Anterior cingulate cortex (tissue), 58 donors: ENCODE results near the gene PPIL4.
A peak's percentile ranks its signal among the peaks of the same experiment; 100 is the strongest.

Experiments used
- DNase-seq, 58 donors: peaks; one replicate each; lab custom pipeline; 2025; lab: John Stamatoyannopoulos, UW

Gene PPIL4

DNA sequence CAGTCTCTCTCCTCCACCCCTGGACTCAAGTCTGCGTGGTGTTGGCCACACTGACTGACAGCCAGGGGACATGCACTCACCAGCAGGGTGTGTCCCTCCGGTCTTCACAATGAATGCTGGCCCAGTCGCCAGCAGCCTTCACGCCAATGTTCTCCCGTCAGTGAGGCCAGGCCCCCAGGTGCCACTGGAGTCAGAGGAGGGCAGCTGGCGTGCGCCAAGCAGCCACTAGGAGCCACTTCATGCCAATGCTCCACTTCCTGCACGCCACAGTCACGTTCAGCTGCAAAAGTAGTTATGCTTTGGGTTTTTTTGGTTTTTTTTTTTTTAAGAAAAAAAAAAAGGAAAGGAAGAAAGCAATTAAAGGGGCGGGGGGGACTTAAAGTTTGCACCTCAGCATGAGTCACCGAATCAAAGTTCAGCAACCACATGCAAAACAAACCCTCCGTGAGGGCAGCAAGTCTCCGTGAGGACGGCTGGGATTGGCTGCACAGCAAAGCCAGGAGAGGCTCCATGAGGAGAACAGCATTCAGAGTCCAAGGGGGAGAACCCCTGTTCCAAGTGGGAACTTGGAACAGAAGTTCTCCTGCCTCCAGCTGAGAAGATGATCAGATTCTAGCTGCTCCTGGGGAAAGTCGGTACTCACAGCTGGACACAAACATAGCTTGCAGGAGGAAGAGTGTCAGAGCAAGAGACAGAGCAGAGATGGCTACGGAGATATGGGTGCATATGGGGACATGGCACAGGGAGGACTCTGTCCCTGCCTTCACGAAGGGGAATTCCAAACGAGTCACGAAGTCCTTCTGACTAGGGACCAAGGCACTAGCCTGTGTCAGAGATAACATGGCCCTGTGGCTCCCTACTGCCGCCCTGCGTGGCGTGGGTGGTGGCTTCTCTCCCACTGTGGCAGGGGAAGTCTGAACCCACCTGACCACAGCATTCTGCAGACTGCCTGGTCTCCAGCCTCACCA lies 60.8 kb downstream of the PPIL4 start, which contains the start of gene ZC3H12D:
Gene ZC3H12D (minus strand): TSS at position 282 of the 968 bp plus-strand sequence. CDS start 10,471 bp downstream, outside the sequence.
- no peak for DNase-seq

- DNase-seq = no peak
These were observed 61.8 kb downstream of the PPIL4 start for GRCh38 chr6:149483849-149484655.

DNA sequence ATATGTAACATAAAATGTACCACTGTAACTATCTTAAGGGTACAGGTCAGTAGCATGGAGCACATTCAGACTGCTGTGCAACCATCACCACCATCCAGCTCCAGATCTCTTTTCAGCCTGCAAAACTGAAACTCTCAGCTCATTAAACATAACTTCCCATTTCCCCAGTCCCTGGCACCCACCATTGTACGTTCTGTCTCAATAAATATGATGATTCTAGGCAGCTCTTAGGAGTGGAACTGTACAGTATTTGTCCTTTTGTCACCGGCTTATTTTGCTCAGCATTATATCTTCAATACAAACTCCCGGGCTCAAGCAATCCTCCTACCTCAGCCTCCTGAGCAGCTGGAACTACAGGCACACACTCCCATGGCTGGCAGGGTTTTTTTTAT lies 62.5 kb downstream of the PPIL4 start:
- DNase-seq = no peak

GRCh38 chr6:149482545-149483333 lies 63.1 kb downstream of the PPIL4 start:
- DNase-seq = no peak

- no peak for DNase-seq
These were observed 65.2 kb downstream of the PPIL4 start for GRCh38 chr6:149480502-149481280.

- no peak for DNase-seq
These were observed 67.1 kb downstream of the PPIL4 start for GRCh38 chr6:149478631-149479314.

- DNase-seq = no peak
These were observed 68.3 kb downstream of the PPIL4 start for GRCh38 chr6:149477544-149477943.

GRCh38 chr6:149476789-149477455 lies 68.9 kb downstream of the PPIL4 start:
- no peak for DNase-seq

DNA sequence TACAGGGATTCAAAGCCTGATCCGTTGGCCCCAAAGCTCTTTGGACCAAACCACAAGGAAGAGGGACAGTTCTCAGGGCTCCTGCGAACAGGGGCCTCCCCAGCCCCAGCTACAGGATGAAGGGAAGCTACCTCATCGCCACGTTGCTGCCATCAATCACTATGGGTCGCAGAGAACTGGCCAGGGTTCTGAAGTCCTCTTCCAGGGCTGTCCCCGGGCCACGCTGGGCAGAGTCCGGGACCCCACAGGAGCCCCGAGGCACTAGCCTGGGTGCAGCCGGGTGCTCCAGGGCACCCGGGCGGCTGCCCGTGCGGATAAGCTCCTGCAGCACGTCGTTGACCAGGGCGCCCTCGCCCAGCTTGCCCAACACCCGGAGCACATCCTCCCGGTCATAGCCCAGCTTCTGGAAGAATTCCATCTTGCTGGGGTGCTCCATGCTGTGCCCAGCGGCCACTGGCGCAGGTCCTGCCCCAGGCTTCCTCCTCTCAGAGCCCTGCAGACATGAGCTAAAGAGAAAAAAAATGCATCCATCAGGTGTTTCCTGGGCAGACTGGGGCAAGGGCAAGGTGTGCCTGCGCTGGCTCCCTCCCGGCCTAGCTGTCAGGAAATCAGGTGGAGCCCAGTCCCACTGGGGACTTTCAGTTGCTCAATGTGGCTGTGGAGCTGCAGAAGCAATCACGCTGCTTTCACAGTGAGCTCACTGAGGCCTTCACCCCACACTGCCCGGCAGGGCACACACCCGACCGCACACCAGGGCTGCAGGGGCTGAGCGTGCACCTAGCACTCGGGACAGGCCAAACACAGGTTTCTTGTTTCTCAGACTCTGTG lies 71.5 kb downstream of the PPIL4 start:
- DNase-seq = no peak

- no peak for DNase-seq
These were observed 72.5 kb downstream of the PPIL4 start for GRCh38 chr6:149473080-149474052.

DNA sequence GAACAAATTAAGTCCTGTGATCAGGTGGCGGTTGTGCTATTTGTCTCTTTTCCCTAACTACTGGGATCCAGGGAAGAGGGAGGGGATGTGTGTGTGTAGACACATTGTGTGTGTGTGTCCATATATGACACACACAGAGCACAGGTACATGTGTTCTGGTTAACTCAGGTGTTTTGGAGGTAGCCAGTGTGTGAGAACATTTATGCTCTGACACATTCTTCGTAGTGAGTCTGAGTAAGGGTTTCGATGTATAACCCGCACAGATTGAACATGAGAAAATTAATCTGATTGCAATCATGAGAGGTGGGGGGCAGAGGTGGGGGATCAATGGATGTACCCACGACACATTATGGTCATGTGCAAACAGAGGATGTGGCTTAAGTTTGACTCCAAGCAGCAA lies 73.6 kb downstream of the PPIL4 start:
- DNase-seq = no peak

DNA sequence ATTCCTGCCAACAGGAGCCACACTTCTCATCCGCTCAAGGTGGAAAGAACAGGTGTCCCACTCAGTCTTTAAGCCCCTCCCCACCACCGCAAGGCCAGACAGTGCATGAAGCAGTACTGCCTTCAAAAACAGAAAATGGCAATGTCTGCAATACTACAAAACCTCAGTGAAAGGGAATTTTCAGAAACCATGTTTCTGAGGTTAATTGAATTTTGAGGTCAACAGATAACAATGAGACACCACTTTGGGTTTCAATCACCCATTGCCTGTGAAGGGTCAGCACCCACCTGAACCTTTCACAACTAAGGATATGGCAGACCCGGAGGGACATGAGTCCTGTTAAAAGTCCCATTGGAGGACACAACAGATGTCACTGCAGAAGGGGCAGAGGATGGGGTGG lies 74.0 kb downstream of the PPIL4 start:
- DNase-seq = no peak

DNA sequence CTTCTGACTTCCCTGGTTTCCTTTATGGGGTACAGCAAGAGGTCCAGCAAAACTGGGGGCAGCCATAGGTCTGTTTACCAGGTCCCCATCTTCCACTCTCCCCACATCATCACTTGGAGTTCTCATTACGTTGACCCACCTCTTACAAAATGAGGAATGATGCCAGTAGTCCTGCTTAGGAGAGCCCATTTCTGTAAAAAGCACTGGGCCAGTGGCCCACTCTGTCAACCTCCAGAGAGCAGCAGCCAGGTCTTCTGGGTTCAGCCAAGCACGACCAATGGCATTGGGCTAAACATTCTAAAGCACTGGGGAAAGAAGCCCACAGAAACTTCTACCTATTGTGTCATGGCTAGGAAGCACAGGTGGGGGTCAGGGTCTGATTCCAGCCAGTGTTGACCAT lies 74.9 kb downstream of the PPIL4 start:
- no peak for DNase-seq

DNA sequence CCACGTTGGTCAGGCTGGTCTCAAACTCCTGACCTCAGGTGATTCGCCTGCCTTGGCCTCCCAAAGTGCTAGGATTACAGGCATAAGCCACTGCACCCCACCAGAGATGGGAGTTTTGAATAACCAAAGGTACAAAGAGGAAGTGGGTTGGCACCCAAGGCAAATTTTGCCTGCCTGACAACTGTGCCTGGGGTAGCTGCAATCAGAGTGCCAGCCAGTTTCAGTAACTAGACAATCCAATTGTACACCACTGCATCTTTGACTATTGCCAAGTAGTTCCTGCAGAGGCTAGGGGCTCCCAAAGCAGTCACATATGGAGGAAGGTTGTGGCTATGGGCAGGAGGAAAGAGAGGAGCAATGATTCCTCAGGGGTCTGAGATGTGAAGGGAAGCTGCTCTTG lies 77.7 kb downstream of the PPIL4 start:
- no peak for DNase-seq

DNA sequence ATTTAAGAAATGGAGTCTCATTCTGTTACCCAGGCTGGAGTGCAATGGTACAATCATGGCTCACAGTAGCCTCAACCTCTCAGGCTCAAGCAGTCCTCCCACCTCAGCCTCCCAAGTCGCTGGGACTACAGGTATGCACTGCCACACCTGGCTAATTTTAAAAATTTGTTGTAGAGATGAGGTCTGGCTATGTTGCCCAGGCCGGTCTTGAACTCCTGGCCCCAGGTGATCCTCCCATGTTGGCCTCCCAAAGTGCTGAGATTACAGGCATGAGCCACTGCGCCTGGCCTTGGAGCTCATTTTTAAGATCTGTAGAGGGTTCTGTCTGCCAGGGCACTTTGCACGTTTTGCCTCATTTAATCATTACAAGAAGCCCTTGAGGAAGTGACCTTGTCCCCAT lies 78.6 kb downstream of the PPIL4 start:
- DNase-seq = no peak

DNA sequence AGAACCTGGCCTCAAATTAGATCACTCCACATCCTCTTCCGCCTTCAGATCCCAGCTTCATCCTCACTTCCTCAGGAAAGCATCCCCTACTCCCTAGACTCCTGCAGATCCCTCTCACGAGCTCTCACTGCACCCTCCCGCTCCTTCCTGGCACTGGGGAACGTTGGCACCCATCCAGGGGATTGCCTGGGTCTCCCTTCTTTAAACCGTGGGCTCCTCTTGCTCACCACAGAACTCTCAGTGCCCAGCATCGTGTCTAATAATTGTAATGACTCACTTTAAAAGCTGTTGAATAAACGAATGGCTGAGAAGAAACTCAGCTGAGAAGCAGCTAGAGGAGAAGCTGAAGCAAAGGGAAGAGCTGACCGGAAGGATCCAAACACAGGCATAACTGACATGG lies 81.4 kb downstream of the PPIL4 start:
- DNase-seq = peak in 1 of 58 donors; percentile 17
